ENCODE data around the gene STUM. TPM values are rescaled to one million over a fixed set of nuclear protein-coding genes. Genes with fewer than 3 reads are reported as not detected.

STUM gene
- total RNA-seq, 1 donor from 2014 or later = not detected

- no peaks in the 10 kb centered on the region for H3K9me3 Mint-ChIP-seq
- intact Hi-C loops (cut with micrococcal nuclease) = no loop called here
- H3K27ac Mint-ChIP-seq = no peak overlapping the region
- H3K4me3 Mint-ChIP-seq = no peak overlapping the region
- DNase-seq (ENCODE audit: low spot score) = no peak
- H3K36me3 Mint-ChIP-seq (ENCODE audit: low read depth) = peaks cover 16% of the 10 kb centered on the region
- H3K4me1 Mint-ChIP-seq (ENCODE audit: low read depth) = peaks cover 37% of the 10 kb centered on the region
- no peaks in the 10 kb centered on the region for H3K27me3 Mint-ChIP-seq (ENCODE audit: insufficient read depth)
Observed at GRCh38 chr1:226657895-226658545, 109.5 kb downstream of the STUM start.

- no peaks in the 10 kb centered on the region for H3K27me3 Mint-ChIP-seq (ENCODE audit: insufficient read depth)
- no peak for DNase-seq (ENCODE audit: low spot score)
- H3K4me1 Mint-ChIP-seq (ENCODE audit: low read depth) = peaks cover 44% of the 10 kb centered on the region
- H3K36me3 Mint-ChIP-seq (ENCODE audit: low read depth) = peaks cover 16% of the 10 kb centered on the region
- no peaks in the 10 kb centered on the region for H3K9me3 Mint-ChIP-seq
- intact Hi-C loops (cut with micrococcal nuclease) = no loop called here
- H3K4me3 Mint-ChIP-seq = no peak overlapping the region
- no peak overlapping the region for H3K27ac Mint-ChIP-seq
Observed at GRCh38 chr1:226658546-226659125, 110.1 kb downstream of the STUM start.

Other genes with a start within 250 kb of the STUM start
- gene LIN9, start 239.6 kb upstream of the STUM start, total RNA-seq = 11.7 and 12.1 TPM in 2 replicates
- gene PARP1, start 140.7 kb upstream of the STUM start, total RNA-seq = 209 and 220 TPM in 2 replicates
- 38.3 and 38.5 TPM in 2 replicates for gene ITPKB, start 190.5 kb downstream of the STUM start, total RNA-seq

Measured in activated T-helper 1 cell treated with anti-CD3 and anti-CD28 coated beads, Interleukin-12 subunit alpha, Interleukin-12 subunit beta, Interleukin-2, Interleukin-4 antibody, amounts not matched to agents 30 ng/mL and 10 ng/mL and 1 ng/mL, durations not matched to agents 14 hours and 24 hours and 36 hours (primary cell).